Brain microvascular endothelial cell (primary cell): ENCODE measurements around the gene TRPC4.
A peak's percentile ranks its signal among the peaks of the same experiment; 100 is the strongest.

Source experiments
- DNase-seq: peaks from one replicate; pipeline ENCODE4 v3.0.0-alpha.2; 2020
- H3K27ac ChIP-seq: fragments of 250-450 bp; sonication (Bioruptor Pico); 2 replicates; pipeline ENCODE4 v1.5.1; 2020; ENCODE audit warnings: mild to moderate bottlenecking, moderate library complexity
- H3K27me3 ChIP-seq: fragments of 250-450 bp; sonication (Bioruptor Pico); replicated peaks from 2 replicates; pipeline ENCODE4 v1.5.1; 2020; ENCODE audit warnings: mild to moderate bottlenecking
- H3K36me3 ChIP-seq: fragments of 250-450 bp; sonication (Bioruptor Pico); replicated peaks from 2 replicates; pipeline ENCODE4 v1.5.1; 2020; ENCODE audit warnings: mild to moderate bottlenecking
- H3K4me3 ChIP-seq: 2 replicates; pipeline ENCODE4 v1.5.1; 2011; ENCODE audit warnings: low read depth, mild to moderate bottlenecking, control low read depth, low read length, moderate library complexity
- in situ Hi-C: cut with HindIII; loops from 2 replicates; pipeline ENCODE4 v1.10.0; 2017; ENCODE audit warnings: low sequenced_read_pairs, low pct_ligation_motif_present
- TF ChIP-seq, protein P1 (sequence below): IDR thresholded peaks from 2 replicates; pipeline ENCODE4 v1.5.1; 2011; ENCODE audit warnings: low read depth, mild to moderate bottlenecking, moderate library complexity, low read length, control low read depth, inconsistent platforms; ENCODE audit errors: missing control alignments

Gene TRPC4

DNA sequence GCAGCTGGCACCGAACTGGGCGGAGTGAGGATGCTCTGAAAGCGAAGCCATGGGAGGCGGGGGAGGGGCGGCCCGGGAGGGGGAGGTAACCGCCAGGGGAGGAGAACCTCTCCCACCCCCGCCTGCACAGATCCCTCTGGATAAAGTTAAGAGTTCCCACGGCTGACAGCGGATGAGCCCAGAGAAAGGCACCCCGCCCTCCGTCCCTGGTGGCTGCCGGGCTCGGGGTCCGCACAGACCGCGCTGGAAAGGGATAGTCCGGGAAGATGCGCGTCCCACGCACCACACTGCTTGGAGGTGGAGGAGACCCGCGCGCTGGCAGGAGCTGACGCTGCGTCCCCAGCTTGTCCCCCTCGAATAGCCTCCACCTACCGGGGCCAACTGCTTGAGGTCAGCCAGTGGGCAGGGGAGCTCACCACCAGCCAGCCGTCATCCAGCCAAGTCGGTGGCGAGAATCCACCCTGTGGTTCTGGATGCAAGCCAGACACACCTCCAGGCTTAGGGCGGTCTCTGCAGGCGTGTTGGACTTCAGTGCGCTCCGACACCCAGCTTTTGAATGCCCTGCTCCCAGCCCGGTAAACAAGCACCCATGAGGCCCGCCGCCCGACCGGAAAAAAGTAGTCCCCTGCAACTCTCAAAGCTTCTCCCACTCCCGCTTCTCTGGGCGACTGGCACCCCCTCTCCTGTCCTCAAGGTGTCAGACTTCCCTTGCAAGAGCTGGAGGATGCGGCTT, at the start of gene TRPC4:
Gene TRPC4 (minus strand): TSS at position 17 of the 733 bp plus-strand sequence. CDS start 86,439 bp downstream, outside the sequence.
- Histone ChIP-seq H3K27ac (peak within 1 kb of the TSS; percentile 85), H3K27me3 (no peaks in the 10 kb centered on the region), H3K4me3 (peak within 1 kb of the TSS; percentile 77), H3K36me3 (no peaks in the 10 kb centered on the region)
- in situ Hi-C loops: no loop called here
- TF ChIP-seq, protein P1, sequence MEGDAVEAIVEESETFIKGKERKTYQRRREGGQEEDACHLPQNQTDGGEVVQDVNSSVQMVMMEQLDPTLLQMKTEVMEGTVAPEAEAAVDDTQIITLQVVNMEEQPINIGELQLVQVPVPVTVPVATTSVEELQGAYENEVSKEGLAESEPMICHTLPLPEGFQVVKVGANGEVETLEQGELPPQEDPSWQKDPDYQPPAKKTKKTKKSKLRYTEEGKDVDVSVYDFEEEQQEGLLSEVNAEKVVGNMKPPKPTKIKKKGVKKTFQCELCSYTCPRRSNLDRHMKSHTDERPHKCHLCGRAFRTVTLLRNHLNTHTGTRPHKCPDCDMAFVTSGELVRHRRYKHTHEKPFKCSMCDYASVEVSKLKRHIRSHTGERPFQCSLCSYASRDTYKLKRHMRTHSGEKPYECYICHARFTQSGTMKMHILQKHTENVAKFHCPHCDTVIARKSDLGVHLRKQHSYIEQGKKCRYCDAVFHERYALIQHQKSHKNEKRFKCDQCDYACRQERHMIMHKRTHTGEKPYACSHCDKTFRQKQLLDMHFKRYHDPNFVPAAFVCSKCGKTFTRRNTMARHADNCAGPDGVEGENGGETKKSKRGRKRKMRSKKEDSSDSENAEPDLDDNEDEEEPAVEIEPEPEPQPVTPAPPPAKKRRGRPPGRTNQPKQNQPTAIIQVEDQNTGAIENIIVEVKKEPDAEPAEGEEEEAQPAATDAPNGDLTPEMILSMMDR: peak; percentile 82
- peak; percentile 79 for DNase-seq

- Histone ChIP-seq H3K4me3 (no peak overlapping the region), H3K27ac (no peak overlapping the region), H3K36me3 (no peaks in the 10 kb centered on the region), H3K27me3 (no peaks in the 10 kb centered on the region)
- TF ChIP-seq, protein P1: no peak
- in situ Hi-C loops: no loop called here
- no peak for DNase-seq
These were observed 49.2 kb upstream of the TRPC4 start for GRCh38 chr13:37918751-37919150.

DNA sequence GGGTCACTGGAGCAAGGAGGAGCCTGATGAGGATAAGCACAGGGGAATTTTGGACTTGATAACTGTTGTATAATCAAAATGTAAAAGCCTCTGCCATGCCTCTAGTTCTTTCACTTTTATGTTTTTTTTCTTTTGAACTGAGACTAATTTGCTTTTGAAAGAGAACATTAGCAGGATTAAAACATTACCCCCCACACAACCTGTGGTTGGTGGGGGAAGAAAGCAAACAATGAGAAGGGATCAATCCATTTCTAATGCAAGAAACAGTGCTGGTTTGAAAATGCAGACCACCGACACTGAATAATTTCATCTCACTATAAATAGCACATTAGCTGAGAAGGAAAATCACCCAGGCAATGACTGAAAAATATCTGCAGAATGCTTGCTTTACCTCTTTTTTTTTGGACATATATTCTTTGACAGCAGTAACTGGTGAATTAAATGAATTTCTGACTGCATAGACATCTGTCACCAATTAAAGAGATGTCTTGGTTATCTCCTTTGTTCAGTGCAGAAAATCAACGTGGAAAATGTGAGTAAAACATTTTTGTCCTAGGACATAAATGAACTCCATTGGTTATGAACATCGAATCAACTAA, 48.6 kb upstream of the TRPC4 start:
- no peak for DNase-seq
- in situ Hi-C loops: no loop called here

GRCh38 chr13:37914781-37915391, 45.3 kb upstream of the TRPC4 start:
- DNase-seq: peak; percentile 15
- in situ Hi-C loops: no loop called here
- Histone ChIP-seq H3K27me3 (no peaks in the 10 kb centered on the region), H3K27ac (no peak overlapping the region), H3K4me3 (no peak overlapping the region), H3K36me3 (no peaks in the 10 kb centered on the region)
- TF ChIP-seq, protein P1: no peak

More for the DNA sequence above, 48.6 kb upstream of the TRPC4 start:
- H3K27ac ChIP-seq: no peak overlapping the region
- no peaks in the 10 kb centered on the region for H3K27me3 ChIP-seq
- H3K36me3 ChIP-seq: no peaks in the 10 kb centered on the region
- TF ChIP-seq, protein P1: no peak
- no peak overlapping the region for H3K4me3 ChIP-seq

DNA sequence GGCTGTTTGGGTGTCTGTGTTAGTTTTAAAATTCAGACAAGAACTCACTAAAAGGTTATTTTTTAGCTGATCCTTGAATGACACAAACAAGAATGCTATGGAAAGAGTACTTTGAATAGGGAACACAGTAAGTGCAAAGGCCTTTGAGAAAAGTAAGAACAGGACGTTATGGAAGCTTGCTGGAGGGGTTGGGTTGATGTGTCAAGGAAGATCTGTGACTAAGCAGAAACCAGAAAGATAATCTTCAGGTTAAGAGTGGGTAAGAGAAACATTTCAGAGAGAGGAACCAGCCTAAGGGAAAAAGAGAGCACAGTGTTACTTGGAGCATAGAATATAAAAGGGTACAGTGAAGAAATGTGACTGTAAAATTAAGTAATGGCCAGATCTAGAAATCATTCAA, 41.2 kb upstream of the TRPC4 start:
- in situ Hi-C loops: no loop called here
- H3K27me3 ChIP-seq: no peaks in the 10 kb centered on the region
- H3K36me3 ChIP-seq: no peaks in the 10 kb centered on the region
- no peak overlapping the region for H3K4me3 ChIP-seq
- TF ChIP-seq, protein P1: no peak
- DNase-seq: no peak
- H3K27ac ChIP-seq: no peak overlapping the region
